Measurements from ENCODE around the gene UPF1.

DNA sequence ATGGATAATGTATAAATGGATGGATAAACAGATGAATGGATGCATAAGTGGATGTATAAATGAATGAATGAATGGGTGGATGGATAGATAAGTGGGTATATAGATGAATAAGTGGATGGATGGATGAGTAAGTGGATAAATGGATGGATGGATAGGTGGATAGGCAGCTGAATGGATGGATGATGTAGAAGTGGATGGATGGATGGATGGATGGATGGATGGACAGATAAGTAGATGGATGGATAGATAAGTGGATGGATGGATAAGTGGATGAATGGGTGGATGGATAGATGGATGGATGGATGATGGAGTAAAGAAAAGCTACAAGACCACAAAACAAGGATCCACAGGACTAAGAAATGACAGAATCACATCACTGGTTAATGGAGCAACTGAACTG is 31.7 kb upstream of the UPF1 start:
- no peak for TF ChIP-seq GATA2 (IDR thresholded peaks at IDR 0.05; ENCODE audit: low read depth, low read length)
- TF ChIP-seq GATA3 (IDR thresholded peaks at IDR 0.05; ENCODE audit: low read depth, low read length): no peak
